Measurements from ENCODE around the gene ZNF622. TPM values are rescaled to one million over a fixed set of nuclear protein-coding genes. Genes with fewer than 3 reads are reported as not detected.

ZNF622 gene
- total and polyA plus RNA-seq, 4 donors: 15.0 to 33.0 (median 25.6) TPM

DNA sequence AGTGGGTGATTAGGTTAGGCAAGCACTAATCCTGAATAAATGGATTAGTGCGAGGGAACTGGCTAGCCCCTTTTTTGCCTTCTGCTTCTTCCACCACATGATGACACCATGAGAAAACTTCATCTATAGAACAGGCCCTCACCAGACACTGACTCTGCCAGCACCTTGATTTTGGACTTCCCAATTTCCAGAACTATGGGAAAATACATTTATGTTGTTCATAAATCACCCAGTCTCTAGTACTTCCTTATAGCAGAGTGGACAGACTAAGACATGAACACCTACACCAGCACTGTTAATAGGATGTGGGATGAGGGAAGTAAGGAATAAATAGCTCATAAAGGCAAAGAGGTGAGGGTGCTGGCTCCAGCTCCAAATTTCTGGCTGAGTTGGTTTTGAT lies 1.4 kb downstream of the ZNF622 start:
- H3K4me1 ChIP-seq (ENCODE audit: control insufficient read depth in 5 of 5, insufficient read depth in 5 of 5, low read length in 5 of 5): peaks cover 8 to 31% (median 8%) of the 10 kb centered on the region in 5 donors
- H3K36me3 ChIP-seq (ENCODE audit: control insufficient read depth in 4 of 4, insufficient read depth in 4 of 4, low read length in 4 of 4): peaks cover 16 to 29% (median 22%) of the 10 kb centered on the region in 4 donors
- DNase-seq (no peak), ATAC-seq (ENCODE audit: insufficient read depth, low FRiP score) (no peak)
- H3K4me3 ChIP-seq: peak overlapping the region; percentile 93
- TF ChIP-seq, protein P1, sequence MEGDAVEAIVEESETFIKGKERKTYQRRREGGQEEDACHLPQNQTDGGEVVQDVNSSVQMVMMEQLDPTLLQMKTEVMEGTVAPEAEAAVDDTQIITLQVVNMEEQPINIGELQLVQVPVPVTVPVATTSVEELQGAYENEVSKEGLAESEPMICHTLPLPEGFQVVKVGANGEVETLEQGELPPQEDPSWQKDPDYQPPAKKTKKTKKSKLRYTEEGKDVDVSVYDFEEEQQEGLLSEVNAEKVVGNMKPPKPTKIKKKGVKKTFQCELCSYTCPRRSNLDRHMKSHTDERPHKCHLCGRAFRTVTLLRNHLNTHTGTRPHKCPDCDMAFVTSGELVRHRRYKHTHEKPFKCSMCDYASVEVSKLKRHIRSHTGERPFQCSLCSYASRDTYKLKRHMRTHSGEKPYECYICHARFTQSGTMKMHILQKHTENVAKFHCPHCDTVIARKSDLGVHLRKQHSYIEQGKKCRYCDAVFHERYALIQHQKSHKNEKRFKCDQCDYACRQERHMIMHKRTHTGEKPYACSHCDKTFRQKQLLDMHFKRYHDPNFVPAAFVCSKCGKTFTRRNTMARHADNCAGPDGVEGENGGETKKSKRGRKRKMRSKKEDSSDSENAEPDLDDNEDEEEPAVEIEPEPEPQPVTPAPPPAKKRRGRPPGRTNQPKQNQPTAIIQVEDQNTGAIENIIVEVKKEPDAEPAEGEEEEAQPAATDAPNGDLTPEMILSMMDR (IDR thresholded peaks at IDR 0.05; ENCODE audit: control extremely low read depth, extremely low read depth): no peak
- no peaks in the 10 kb centered on the region for H3K27me3 ChIP-seq (ENCODE audit: control insufficient read depth in 3 of 3, insufficient read depth in 3 of 3, low read length in 2 of 3)
- H3K27ac ChIP-seq (ENCODE audit: low read depth in 1 of 2, low read length in 1 of 2): peak overlapping the region in 1 of 2 donors; percentile 81
- peak overlapping the region in 1 of 2 donors; percentile 86 for H3K9ac ChIP-seq (ENCODE audit: insufficient read depth in 1 of 2, low read length in 2 of 2)
- 97 to 100% methylated on average over 1 of the region's 1 CpG for WGBS, 2 donors
- H3K9me3 ChIP-seq (ENCODE audit: control insufficient read depth in 4 of 4, insufficient read depth in 3 of 4, low read length in 3 of 4): no peaks in the 10 kb centered on the region

DNA sequence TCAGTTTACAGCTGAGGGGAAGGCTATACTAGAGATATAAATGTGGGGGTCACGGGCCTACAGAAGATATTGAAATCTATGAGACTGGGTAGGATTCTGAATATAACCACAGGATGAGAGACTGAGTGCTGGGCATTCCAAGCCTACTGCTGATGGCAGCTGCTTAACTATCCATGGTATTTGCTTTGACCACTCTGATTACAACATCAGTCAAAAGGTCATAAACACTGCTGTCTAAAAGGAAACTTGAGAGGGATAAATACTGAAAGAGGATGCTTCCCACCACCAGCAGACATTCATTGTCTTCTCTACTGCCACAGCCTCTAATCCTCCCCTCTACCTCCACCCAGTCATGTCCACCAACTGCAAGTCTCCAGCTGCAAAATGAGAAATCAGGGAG lies 3.8 kb downstream of the ZNF622 start:
- ATAC-seq (ENCODE audit: insufficient read depth, low FRiP score) (no peak), DNase-seq (no peak)
- no peak overlapping the region for H3K4me3 ChIP-seq
- peaks cover 3 to 20% (median 8%) of the 10 kb centered on the region in 5 donors for H3K4me1 ChIP-seq (ENCODE audit: control insufficient read depth in 5 of 5, insufficient read depth in 5 of 5, low read length in 5 of 5)
- H3K36me3 ChIP-seq (ENCODE audit: control insufficient read depth in 4 of 4, insufficient read depth in 4 of 4, low read length in 4 of 4): peaks cover 20 to 38% (median 28%) of the 10 kb centered on the region in 4 donors
- H3K9me3 ChIP-seq (ENCODE audit: control insufficient read depth in 4 of 4, insufficient read depth in 3 of 4, low read length in 3 of 4): no peaks in the 10 kb centered on the region
- peak overlapping the region in 1 of 2 donors; percentile 28 for H3K27ac ChIP-seq (ENCODE audit: low read depth in 1 of 2, low read length in 1 of 2)
- 78 to 100% methylated on average over 1 of the region's 1 CpG for WGBS, 2 donors
- TF ChIP-seq, protein P1 (IDR thresholded peaks at IDR 0.05; ENCODE audit: control extremely low read depth, extremely low read depth): no peak
- H3K27me3 ChIP-seq (ENCODE audit: control insufficient read depth in 3 of 3, insufficient read depth in 3 of 3, low read length in 2 of 3): no peaks in the 10 kb centered on the region
- H3K9ac ChIP-seq (ENCODE audit: insufficient read depth in 1 of 2, low read length in 2 of 2): no peak overlapping the region

DNA sequence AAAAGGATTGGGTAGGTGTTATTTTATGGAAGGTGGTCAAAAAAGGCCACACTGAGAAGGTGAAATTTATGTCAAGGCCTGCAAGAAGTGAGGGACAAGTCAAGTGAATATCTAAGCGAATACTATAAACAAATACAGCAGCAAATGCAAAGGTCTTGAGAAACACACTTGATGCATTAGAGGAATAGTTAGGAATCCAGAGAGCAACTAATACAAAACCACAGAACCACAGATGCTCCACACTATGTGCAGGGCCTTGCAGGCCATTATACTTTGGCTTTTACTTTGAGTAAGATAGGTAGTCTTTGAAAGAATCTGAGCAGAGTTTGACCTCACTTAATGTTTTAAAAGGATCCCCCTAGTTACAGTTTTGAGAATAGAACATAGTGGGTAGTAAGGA lies 4.6 kb downstream of the ZNF622 start:
- no peak for DNase-seq
- TF ChIP-seq, protein P1 (IDR thresholded peaks at IDR 0.05; ENCODE audit: control extremely low read depth, extremely low read depth): no peak
- H3K4me1 ChIP-seq (ENCODE audit: control insufficient read depth in 5 of 5, insufficient read depth in 5 of 5, low read length in 5 of 5): peaks cover 0 to 20% (median 9%) of the 10 kb centered on the region in 5 donors
- ATAC-seq (ENCODE audit: insufficient read depth, low FRiP score): no peak
- H3K4me3 ChIP-seq: no peak overlapping the region
- no peaks in the 10 kb centered on the region for H3K27me3 ChIP-seq (ENCODE audit: control insufficient read depth in 3 of 3, insufficient read depth in 3 of 3, low read length in 2 of 3)
- H3K9ac ChIP-seq (ENCODE audit: insufficient read depth in 1 of 2, low read length in 2 of 2): no peak overlapping the region
- no peaks in the 10 kb centered on the region for H3K9me3 ChIP-seq (ENCODE audit: control insufficient read depth in 4 of 4, insufficient read depth in 3 of 4, low read length in 3 of 4)
- H3K27ac ChIP-seq (ENCODE audit: low read depth in 1 of 2, low read length in 1 of 2): peak overlapping the region in 1 of 2 donors; percentile 28
- 91 to 96% methylated on average over 1 of the region's 1 CpG for WGBS, 2 donors
- H3K36me3 ChIP-seq (ENCODE audit: control insufficient read depth in 4 of 4, insufficient read depth in 4 of 4, low read length in 4 of 4): peaks cover 20 to 39% (median 31%) of the 10 kb centered on the region in 4 donors

DNA sequence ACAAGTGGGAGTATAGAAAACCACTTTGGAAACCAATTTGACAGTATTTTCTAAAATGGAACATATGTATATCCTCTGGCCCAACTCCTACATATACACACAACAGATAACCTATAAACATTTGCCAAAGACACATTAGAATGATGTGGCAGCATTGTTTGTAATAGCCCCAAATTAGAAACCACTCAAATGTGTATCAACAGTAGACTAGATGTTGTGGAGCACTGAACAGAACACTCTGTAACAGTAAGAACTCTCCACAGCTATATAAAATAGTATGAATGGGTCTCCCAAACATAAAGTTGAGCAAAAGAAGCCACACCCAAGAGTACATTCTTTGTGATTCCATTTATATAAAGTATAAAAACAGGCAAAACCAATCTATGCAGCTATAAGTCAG lies 6.1 kb downstream of the ZNF622 start:
- TF ChIP-seq, protein P1 (IDR thresholded peaks at IDR 0.05; ENCODE audit: control extremely low read depth, extremely low read depth): no peak
- peaks cover 20 to 47% (median 35%) of the 10 kb centered on the region in 4 donors for H3K36me3 ChIP-seq (ENCODE audit: control insufficient read depth in 4 of 4, insufficient read depth in 4 of 4, low read length in 4 of 4)
- peak overlapping the region in 1 of 2 donors; percentile 81 for H3K27ac ChIP-seq (ENCODE audit: low read depth in 1 of 2, low read length in 1 of 2)
- ATAC-seq (ENCODE audit: insufficient read depth, low FRiP score) (no peak), DNase-seq (no peak)
- no peak overlapping the region for H3K9ac ChIP-seq (ENCODE audit: insufficient read depth in 1 of 2, low read length in 2 of 2)
- no peaks in the 10 kb centered on the region for H3K27me3 ChIP-seq (ENCODE audit: control insufficient read depth in 3 of 3, insufficient read depth in 3 of 3, low read length in 2 of 3)
- H3K9me3 ChIP-seq (ENCODE audit: control insufficient read depth in 4 of 4, insufficient read depth in 3 of 4, low read length in 3 of 4): no peaks in the 10 kb centered on the region
- peaks cover 0 to 25% (median 7%) of the 10 kb centered on the region in 5 donors for H3K4me1 ChIP-seq (ENCODE audit: control insufficient read depth in 5 of 5, insufficient read depth in 5 of 5, low read length in 5 of 5)
- H3K4me3 ChIP-seq: no peak overlapping the region
